ENCODE results near the gene SPON2.

Gene SPON2

DNA sequence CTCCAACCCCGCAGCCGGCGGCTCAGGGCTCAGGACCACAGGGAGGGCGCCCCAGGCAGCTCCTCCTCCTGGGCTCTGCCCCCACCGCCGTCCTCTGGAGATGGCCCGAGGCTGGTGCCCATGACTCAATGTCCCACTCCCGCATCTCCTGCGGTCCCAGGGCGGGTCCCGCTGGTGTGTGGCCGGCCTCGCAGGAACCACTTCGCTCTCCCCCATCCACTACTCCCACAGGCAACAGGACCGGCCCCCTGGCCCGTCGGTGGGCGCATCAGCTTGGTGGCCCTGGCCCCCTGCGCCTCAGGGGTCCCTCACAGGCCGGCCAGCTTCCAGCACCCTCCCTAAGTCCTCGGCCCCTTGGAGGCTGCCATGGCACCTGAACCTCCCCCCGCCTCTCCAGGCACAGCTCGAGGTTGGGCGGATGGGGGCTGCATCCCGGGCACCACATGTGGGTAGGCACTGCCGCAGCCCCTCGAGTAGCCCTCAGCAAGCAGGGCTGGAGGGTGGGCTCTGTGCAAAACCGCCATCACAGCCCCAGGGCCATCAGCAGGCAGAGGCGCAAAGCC is 22.8 kb upstream of the SPON2 start:
- no peak for DNase-seq (ENCODE audit: low read depth in 2 of 2)

DNA sequence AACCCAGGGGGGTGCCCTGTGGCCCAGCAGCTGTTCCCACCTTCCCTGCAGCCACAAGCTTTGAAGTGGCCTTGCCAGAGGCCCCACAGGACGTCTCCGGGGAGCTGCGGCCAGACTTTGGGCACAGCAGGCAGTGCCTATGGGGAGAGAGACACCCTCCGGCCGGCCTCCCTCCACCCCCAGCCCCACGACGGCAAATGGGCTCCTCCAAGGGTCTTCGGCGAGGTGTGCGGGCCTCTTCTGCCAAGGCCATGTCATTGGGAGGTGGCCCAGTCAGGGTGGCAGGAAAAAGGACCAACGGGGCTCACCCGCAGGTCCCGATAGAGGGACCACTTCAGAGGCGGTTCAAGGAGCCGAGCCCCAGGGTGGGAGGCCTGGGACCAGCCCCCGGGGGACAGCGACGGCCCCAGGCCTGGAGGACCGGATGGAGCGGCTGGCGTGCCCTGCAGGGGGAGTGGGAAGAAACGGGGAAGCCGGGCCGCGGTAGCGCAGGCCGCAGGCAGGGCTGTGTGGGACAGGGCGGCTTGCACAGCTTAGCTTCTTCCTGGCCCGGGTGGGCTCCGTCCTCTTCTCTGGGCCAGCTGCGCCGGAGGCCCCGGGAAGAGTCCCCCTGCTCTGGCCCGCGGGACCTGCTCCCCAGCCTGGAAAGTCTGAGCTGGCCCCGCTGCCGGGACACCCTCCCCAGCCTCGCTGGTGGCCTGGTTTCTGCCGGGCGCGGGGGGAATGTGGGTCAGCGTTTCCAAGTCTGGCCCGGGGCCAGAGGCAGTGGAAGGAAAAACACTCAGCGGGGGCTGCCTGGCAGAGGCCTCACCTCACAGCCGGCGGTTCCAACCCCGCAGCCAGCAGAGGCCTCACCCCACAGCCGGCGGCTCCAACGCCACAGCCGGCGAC is 21.9 kb upstream of the SPON2 start:
- no peak for DNase-seq (ENCODE audit: low read depth in 2 of 2)

DNA sequence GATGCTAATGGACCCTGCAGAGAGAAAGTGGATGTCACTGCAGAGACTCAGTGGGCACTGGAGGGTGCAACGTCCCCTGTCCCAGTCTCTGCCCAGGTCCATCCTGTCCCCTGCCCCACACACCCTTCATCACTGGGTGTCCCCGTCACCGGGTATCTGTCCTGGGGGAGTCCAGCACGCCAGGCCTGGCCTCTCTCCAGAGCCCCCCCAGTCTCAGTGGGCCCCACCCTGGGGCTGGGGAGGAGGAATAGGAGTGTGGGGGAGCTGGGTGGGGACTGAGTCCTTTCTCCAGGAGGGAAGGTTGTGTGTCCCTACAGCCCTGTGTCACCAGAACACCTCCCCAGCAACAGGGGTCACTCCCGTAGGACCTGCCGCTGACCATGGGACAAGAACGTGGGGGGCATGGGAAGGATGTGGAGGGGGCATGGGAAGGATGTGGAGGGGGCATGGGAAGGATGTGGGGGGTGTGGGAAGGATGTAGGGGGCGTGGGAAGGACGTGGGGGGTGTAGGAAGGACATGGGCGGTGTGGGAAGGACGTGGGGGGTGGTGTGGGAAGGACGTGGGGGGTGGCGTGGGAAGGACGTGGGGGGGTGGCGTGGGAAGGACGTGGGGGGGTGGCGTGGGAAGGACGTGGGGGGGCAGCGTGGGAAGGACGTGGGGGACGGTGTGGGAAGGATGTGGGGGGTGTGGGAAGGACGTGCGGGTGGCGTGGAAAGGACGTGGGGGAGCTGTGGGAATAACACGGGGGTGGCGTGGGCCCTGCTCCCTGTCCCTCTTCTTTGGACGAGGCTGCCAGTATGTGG is 21.0 kb upstream of the SPON2 start:
- DNase-seq (ENCODE audit: low read depth in 2 of 2): no peak

DNA sequence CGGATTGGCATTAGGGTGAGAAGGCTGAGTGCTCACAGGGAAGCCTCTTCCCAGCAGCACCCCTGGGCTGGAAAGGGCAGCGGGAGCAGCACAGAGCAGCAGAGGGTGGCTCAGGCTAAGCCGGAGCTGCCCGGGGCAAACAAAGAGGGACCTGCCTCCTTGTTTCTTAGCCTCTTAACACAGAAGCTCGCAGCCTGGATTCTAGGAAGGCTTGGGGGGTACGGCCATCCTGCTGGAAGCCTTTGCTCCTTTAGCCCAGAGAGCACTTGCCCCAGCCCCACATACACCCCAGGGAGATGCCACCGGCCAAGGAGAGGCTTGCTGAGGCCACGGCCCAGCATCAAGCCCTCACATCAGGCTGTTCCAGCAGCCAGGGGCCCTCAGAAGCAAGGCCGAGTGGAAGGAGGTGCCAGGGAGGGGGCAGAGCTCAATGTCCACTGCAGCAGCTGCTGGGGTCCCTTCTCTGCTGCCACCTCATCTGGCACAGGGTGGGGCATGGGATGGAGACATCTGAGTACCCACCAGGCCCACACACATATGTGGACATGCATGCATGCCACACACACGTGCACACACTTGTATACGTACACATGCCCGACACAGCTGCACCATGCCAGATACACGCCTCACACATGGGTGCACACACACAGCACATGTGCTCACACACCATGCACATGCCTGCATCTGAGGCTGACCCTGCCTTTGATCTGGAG is 20.3 kb upstream of the SPON2 start:
- DNase-seq (ENCODE audit: low read depth in 2 of 2): no peak

DNA sequence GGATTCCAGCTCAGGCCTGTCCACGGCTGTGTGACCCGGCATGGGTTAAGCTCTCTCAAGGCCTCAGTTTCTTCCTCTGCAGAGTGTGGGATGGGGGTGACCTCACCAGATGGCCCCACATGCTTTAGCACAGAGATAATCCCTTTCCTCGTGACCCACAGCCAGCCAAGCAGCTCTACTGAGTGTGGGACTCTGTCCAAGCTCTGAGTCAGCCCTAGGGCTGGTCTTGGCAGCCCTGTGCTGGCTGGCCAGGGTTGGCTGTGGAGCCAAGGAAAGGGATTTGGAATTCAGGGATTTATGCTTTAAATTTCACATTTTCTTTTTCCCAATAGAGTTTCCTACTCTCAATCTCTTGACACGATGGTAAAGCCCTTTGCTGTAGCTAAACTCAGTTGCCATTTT is 19.7 kb upstream of the SPON2 start:
- DNase-seq (ENCODE audit: low read depth in 2 of 2): peak; percentile 90 to 92

DNA sequence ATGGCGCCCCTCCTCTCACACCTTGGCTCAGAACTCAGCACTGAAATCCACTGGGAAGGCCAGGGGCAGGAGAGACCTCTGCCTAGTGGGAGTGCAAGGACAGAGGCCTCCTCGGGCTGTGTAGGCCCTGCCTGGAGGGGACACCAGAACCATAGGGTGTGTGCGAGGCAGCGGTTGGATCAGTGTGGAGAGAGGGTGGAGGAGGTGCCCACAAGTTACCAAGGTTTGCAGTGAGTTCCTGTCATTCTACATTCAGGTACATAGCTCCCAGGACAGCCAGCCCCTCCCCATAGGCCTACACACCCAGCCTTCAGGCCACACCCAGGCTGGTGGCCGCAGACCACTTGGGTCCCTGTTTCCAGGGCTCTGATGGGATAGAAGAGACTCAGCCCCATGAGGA is 19.2 kb upstream of the SPON2 start:
- DNase-seq (ENCODE audit: low read depth in 2 of 2): no peak

DNA sequence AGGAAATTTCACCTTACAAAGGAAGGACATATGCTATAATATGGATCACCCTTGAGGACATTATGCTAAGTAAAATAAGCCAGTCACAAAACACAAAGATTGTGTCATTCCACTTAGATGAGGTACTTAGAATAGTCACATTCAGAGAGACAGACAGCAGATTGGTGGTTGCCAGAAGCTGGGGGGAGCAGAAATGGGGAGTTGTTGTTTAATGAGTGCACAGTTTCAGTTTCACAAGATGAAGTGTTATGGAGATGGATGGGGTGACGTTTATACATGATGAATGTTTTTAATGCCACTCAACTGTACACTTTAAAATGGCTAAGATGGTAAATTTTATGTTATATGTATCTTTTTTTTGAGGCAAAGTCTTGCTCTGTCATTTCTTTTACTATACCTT is 14.8 kb upstream of the SPON2 start:
- DNase-seq (ENCODE audit: low read depth in 2 of 2): no peak

DNA sequence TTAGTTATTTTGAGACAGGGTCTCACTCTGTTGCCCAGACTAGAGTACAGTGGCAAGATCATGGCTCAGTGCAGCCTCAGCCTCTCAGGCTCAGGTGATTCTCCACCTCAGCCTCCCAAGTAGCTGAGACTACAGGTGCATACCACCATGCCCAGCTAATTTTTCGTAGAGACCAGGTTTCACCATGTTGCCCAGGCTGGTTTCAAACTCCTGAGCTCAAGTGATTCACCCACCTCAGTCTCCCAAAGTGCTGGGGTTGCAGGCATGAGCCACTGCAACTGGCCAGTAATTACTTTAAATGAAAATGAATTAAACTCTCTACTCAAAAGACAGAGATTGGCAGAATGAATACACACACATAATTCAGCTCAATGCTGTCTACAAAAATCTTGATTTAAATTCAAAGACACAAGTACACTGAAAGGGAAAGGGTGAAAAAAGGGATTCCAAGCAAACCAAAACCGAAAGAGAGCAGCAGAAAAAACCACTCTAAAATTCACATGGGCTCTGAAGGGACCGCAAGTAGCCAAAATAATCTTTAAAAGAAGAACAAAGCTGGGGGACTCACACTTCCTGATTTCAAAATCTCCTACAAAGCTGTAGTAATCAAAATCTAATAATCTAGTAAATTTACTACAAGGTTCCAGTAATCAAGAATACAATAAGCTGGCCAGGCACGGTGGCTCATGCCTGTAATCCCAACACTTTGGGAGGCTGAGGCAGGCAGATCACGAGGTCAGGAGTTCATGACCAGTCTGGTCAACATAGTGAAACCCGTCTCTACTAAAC is 11.8 kb upstream of the SPON2 start:
- DNase-seq (ENCODE audit: low read depth in 2 of 2): no peak

DNA sequence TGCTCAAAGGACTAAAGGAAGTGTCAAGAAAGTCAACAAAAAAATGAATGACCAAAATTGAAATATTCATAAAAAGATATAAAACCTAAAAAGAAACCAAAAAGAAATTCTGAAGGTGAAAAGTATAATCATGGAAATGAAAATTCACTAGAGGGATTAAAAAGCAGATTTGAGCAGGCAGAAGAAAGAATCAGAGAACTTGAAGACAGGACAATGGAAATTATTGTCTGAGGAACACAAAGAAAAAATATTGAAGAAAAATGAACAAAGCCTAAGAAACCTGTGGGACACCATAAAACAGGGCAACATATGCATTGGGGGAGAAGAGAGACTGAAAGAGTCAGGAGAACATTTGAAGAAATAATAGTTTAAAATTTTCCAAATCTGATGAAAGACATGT is 9.9 kb upstream of the SPON2 start:
- DNase-seq (ENCODE audit: low read depth in 2 of 2): no peak

DNA sequence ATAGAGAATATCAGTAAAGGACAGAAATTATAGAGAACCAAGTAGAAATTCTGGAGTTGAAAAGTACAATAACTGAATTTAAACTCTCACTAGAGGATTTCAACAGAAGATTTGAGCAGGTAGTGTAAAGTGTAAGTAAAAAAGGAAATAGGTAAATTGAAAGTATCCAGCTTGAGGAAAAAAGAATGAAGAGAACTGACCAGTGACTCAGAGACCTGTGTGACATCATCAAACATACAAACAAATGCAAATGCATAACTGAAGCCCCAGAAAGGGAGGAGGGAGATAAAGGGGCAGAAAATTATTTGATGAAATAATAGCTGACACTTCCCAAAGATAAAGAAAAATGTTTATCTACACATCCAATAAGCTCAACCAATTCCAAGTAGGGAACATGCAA is 8.3 kb upstream of the SPON2 start:
- no peak for DNase-seq (ENCODE audit: low read depth in 2 of 2)

DNA sequence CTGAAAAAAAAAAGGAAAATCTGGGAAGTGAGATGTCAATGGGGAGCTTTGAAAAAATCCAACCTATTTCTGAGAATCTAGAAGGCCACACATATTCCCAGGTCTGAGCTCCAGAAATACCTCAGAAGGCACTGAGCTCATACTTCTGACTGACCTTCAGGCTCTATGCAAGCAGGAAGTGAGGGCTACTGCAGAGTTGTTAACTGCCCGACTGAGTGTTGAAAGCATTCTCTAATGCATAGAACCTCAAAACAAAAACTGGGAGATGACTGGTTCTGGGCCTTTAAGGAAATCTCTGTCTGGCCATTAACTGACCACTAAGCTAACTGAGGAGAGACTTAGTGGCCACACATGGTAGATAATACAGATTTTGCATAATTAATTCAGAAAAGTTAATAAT is 7.6 kb upstream of the SPON2 start:
- DNase-seq (ENCODE audit: low read depth in 2 of 2): no peak

DNA sequence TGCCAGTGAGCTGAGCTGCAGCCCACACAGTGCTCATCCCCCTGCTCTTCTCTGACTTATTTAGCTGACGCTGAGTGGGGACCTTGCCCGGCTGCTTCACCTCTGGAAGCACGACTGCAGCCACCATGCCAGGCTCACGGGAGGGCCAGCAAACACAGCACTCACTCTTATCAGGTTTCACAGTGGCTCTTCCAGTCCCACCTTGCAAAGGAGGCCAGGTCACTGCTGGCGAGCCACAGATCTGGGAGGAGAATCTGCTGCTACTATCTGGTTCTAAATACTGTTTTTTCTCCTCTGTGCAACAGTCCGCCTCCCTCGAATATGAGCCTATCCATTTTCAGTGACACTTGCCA is 6.7 kb upstream of the SPON2 start:
- no peak for DNase-seq (ENCODE audit: low read depth in 2 of 2)

DNA sequence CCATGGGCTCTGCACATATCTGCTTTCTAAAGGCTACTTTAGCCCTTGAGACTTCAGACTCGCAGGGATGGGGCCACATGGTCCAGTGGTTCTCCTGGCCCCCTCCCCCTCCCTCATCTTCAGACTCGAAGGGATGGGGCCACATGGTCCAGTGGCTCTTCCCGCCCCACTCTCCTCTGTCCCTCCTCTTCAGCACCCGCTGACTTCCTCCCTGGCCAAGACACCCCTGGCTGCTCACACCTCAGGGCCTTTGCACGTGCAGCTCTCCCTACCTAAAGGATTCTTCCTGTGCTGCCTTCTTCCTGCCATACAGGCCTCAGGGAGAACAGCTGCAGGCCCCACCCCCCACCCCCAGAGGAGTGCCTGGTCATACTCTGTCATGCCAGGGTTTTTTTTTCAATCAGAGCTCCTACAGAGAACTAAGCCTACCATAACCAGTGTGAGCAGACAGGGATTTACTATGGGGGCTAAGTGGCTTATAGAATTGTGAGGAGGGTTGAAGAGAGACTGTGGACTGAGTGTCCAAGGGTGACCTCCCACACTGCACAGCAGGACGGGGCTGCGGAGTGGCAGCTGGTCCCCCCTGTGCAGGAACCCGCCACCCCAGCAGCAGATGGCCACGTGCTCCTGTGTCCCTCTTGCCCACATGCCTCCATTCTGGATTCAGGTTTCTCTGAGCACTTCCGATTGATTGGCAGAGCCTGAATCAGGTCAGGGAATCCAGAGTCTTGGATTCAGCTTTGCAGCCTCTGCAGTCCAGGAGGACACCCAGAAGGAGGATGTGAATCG is 6.1 kb upstream of the SPON2 start:
- no peak for DNase-seq (ENCODE audit: low read depth in 2 of 2)

DNA sequence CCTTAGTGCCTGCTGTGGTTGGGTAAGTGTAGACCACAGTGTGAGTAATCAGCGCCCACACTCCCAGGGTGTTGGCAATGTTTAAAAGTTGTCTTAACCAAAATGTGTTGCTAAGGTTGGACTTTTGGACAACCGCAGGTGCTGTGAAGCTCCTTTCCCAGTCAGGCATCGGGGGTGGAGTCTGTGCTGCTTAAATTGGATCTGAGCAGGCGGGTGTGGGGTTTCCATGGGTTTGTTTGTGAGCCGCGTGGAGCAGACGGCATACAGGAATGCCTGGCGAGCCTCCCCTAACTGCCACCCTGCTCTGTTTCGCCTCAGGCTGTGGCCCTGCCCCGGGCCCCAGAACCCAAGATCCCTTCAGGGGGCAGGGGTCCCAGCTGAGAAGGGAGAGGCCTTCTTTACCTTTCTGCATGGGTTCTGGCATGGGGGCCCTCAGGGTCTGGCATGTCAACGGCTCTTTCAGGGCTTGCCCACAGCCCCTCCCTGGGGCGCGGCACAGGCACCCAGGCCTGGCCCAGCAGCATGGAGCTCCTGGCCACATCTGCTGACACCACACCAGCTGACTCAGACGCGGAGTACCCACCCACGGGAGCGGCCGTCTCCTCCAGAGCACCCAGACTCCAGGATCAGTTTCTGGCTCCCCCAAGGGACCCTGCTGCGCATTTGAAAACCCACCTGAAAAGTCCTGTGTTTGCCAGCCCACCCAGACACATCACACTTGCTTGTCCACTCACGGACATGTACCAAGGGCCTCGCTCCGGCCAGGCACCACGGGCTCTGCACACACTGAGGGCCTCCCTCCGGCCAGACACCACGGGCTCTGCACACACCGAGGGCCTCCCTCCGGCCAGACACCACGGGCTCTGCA is 5.1 kb upstream of the SPON2 start:
- DNase-seq (ENCODE audit: low read depth in 2 of 2): no peak

DNA sequence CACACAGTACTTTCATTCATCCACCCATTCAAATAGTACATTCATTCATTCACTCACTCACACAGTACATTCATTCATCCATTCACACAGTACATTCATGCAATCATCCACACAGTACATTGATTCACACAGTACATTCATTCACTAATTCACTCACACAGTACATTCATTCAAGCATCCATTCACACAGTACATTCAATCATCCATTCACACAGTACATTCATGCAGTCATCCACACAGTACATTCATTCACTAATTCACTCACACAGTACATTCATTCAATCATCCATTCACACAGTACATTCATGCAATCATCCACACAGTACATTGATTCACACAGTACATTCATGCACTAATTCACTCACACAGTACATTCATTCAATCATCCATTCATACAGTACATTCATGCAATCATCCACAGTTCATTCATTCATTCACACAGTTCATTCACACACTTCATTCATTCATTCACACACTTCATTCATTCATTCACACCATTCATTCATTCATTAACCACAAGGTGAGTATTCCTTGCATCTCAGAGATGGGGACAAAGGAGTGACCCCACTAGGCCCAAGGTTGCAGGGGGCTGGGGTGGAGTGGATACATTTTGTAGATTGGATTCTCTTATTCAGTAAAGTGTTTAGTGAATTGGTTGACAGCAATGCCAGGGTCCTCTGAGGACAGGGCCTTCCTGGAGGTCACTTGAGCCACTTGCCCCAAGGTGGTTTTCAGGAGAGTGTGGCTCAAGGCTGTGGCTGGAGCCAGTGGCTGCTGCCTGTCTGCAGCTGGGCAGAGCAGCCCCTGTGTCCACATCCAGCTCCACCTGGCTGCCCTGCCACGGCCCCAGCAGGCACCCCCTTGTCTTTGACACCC is 4.3 kb upstream of the SPON2 start:
- DNase-seq (ENCODE audit: low read depth in 2 of 2): no peak

DNA sequence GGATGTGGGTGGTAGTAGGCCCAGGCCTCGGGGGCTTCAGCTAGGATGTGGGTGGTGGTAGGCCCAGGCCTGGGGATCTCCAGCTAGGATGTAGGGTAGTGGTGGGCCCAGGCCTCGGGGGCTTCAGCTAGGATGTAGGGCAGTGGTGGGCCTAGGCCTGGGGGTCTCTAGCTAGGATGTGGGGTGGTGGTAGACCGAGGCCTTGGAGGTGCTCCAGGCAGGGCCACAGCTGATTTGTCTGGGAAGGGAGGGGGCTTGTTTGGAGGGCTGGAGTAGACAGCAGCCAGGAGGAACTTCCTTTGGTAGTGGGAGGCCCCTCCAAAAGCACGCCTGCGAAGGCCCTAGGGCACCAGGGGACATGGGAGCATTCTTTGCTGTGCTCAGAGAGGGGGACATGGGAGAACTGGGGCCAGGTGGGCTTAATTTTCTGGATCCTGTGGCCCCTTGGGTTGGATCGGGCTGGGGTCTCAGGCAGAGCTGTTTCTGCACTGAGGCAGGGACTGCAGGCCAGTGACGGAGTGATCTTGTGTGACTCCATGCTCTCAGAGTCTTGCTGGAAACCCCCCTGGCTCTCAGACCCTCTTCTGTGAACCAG is 3.3 kb upstream of the SPON2 start:
- no peak for DNase-seq (ENCODE audit: low read depth in 2 of 2)

DNA sequence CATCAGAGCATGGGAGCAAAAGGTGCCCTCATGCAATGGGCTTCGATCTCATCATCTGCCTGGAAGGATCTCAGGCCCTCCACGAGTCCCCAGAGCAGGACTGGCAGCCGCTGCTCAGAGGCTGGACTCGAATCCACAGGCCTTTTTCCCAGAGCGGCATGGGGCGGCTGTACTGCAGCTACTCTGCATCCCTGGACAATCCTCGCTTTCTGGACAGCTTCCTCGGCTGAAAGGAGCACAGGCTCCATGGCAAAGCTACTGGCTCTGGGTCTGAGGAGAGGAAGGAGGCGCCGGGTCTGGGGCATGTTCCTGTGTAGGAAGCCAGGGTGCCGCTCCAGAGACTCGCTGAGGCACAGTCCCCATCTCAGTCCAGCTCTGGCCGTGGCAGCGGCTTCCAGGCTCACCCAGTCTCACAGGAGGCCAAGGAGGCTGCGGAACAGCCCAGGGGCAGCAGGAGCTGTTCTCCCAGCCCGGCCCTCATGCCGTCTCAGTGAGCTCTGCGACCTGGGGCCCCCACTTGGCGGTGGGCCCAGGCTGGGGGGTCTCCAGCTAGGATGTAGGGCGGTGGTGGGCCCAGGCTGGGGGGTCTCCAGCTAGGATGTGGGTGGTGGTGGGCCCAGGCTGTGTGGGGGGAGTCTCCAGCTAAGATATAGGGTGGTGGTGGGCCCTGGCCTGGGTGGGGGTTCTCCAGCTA is 2.7 kb upstream of the SPON2 start:
- no peak for DNase-seq (ENCODE audit: low read depth in 2 of 2)
